Uterus (tissue), 2 donors: Measurements from ENCODE around the gene BAG3.

Experiments
- POLR2A ChIP-seq, 2 donors: fragments of 450-650 bp; IDR thresholded peaks; one replicate each; pipeline ENCODE4 v1.6.1; 2016; ENCODE audit warnings: antibody characterized with exemption in 2 of 2, mild to moderate bottlenecking in 1 of 2, moderate library complexity in 1 of 2
- TF ChIP-seq, protein P1 (sequence below), 4 experiments: fragments of 200-600 bp in 2 of 4; fragments of 450-650 bp in 2 of 4; sonication (generic) in 2 of 4; IDR thresholded peaks; one replicate each; pipeline ENCODE4 v1.5.1; 2016 to 2019; ENCODE audit warnings: antibody characterized with exemption in 4 of 4, mild to moderate bottlenecking in 2 of 4, moderate library complexity in 1 of 4

DNA sequence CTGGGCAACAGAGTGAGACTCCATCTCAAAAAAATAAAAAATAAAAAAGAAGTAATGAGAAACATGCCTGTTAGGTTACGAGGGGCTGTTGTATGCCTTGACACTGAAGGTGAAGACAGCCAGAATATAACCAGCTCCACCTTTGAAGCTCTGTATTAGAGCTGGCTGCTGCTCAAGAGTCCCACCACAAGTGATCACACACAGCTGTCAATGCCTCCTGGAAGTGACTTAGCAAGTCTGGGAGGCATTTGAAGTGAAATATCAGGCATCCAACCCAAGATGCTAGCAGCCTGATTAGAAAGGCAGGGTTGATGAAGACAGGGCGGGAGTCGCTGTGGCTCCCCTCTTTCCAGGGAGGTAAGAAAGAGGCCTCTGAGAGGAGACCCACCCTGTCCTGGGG lies 40.5 kb downstream of the BAG3 start:
- TF ChIP-seq, protein P1, sequence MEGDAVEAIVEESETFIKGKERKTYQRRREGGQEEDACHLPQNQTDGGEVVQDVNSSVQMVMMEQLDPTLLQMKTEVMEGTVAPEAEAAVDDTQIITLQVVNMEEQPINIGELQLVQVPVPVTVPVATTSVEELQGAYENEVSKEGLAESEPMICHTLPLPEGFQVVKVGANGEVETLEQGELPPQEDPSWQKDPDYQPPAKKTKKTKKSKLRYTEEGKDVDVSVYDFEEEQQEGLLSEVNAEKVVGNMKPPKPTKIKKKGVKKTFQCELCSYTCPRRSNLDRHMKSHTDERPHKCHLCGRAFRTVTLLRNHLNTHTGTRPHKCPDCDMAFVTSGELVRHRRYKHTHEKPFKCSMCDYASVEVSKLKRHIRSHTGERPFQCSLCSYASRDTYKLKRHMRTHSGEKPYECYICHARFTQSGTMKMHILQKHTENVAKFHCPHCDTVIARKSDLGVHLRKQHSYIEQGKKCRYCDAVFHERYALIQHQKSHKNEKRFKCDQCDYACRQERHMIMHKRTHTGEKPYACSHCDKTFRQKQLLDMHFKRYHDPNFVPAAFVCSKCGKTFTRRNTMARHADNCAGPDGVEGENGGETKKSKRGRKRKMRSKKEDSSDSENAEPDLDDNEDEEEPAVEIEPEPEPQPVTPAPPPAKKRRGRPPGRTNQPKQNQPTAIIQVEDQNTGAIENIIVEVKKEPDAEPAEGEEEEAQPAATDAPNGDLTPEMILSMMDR (IDR thresholded peaks at IDR 0.05), result no peak
- no peak for TF ChIP-seq POLR2A (IDR thresholded peaks at IDR 0.05)
